Measurements from ENCODE around the gene GRIK3. TPM values are rescaled to one million over a fixed set of nuclear protein-coding genes. Genes with fewer than 3 reads are reported as not detected.

Gene GRIK3
- total RNA-seq, 3 donors from 2014 or later (not counting 1 experiment from before 2014, with no cell fraction given): not detected

DNA sequence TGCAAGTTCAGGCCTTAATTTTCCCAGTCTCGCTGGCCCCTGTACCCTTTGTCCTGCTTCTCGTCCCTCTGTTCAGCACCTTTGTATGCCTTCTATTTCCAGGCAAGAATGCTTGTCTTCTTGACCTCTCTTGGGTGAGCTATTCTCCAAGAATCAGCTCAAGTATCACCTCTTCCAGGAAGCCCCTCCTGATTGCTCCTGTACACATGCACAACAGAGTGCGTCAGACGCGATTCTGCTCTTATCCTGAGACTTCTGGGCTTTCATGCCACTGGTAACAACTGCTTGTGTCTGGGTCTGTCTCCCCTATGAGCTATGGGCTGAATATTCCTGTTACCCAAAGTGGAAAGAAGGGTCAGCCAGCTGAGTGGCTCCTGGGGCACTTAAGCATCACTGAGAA, 170.8 kb downstream of the GRIK3 start:
- H3K9me3 ChIP-seq (ENCODE audit: control insufficient read depth, insufficient read depth, low read length): no peaks in the 10 kb centered on the region
- ATAC-seq (no peak), DNase-seq (no peak)
- TF ChIP-seq, protein P1, sequence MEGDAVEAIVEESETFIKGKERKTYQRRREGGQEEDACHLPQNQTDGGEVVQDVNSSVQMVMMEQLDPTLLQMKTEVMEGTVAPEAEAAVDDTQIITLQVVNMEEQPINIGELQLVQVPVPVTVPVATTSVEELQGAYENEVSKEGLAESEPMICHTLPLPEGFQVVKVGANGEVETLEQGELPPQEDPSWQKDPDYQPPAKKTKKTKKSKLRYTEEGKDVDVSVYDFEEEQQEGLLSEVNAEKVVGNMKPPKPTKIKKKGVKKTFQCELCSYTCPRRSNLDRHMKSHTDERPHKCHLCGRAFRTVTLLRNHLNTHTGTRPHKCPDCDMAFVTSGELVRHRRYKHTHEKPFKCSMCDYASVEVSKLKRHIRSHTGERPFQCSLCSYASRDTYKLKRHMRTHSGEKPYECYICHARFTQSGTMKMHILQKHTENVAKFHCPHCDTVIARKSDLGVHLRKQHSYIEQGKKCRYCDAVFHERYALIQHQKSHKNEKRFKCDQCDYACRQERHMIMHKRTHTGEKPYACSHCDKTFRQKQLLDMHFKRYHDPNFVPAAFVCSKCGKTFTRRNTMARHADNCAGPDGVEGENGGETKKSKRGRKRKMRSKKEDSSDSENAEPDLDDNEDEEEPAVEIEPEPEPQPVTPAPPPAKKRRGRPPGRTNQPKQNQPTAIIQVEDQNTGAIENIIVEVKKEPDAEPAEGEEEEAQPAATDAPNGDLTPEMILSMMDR (IDR thresholded peaks at IDR 0.05): no peak
- Mint-ChIP-seq H3K9me3 (no peaks in the 10 kb centered on the region), H3K27ac (no peak overlapping the region), H3K27me3 (ENCODE audit: low read depth in 2 of 2) (peaks cover 0 to 5% of the 10 kb centered on the region in 2 donors), H3K4me3 (no peak overlapping the region), H3K4me1 (no peaks in the 10 kb centered on the region), H3K36me3 (no peaks in the 10 kb centered on the region)
- 90% methylated on average over 5 of the region's 5 CpGs for WGBS (ENCODE audit: insufficient coverage)
- no peak overlapping the region for H3K27ac ChIP-seq (ENCODE audit: low read length)
- intact Hi-C loops (cut with micrococcal nuclease): no loop called here
- H3K36me3 ChIP-seq (ENCODE audit: control insufficient read depth, insufficient read depth, low read length): no peaks in the 10 kb centered on the region
- H3K4me1 ChIP-seq (ENCODE audit: control insufficient read depth, insufficient read depth, low read length): no peaks in the 10 kb centered on the region
- no peak overlapping the region for H3K4me3 ChIP-seq (ENCODE audit: low read length)
- no peaks in the 10 kb centered on the region for H3K27me3 ChIP-seq (ENCODE audit: control insufficient read depth, insufficient read depth, low read length)

- TF ChIP-seq, protein P1 (IDR thresholded peaks at IDR 0.05): no peak
- intact Hi-C loops (cut with micrococcal nuclease): no loop called here
- H3K27me3 Mint-ChIP-seq (ENCODE audit: low read depth in 2 of 2): peaks cover 0 to 5% of the 10 kb centered on the region in 2 donors
These were observed 171.3 kb downstream of the GRIK3 start for GRCh38 chr1:36863061-36863460.

GRCh38 chr1:36861375-36861774, 172.9 kb downstream of the GRIK3 start:
- no peaks in the 10 kb centered on the region for H3K4me1 ChIP-seq (ENCODE audit: control insufficient read depth, insufficient read depth, low read length)
- Mint-ChIP-seq H3K4me3 (no peak overlapping the region), H3K4me1 (no peaks in the 10 kb centered on the region), H3K27me3 (ENCODE audit: low read depth in 2 of 2) (peaks cover 0 to 8% of the 10 kb centered on the region in 2 donors), H3K27ac (no peak overlapping the region), H3K9me3 (no peaks in the 10 kb centered on the region), H3K36me3 (no peaks in the 10 kb centered on the region)
- TF ChIP-seq, protein P1 (IDR thresholded peaks at IDR 0.05): no peak
- H3K9me3 ChIP-seq (ENCODE audit: control insufficient read depth, insufficient read depth, low read length): no peaks in the 10 kb centered on the region
- DNase-seq (no peak), ATAC-seq (no peak)
- no peak overlapping the region for H3K27ac ChIP-seq (ENCODE audit: low read length)
- intact Hi-C loops (cut with micrococcal nuclease): no loop called here
- no peak overlapping the region for H3K4me3 ChIP-seq (ENCODE audit: low read length)
- H3K36me3 ChIP-seq (ENCODE audit: control insufficient read depth, insufficient read depth, low read length): no peaks in the 10 kb centered on the region
- no peaks in the 10 kb centered on the region for H3K27me3 ChIP-seq (ENCODE audit: control insufficient read depth, insufficient read depth, low read length)
- 90% methylated on average over 2 of the region's 2 CpGs for WGBS (ENCODE audit: insufficient coverage)

More at GRCh38 chr1:36863061-36863460, 171.3 kb downstream of the GRIK3 start:
- no peak overlapping the region for H3K27ac Mint-ChIP-seq
- Histone ChIP-seq H3K36me3 (ENCODE audit: control insufficient read depth, insufficient read depth, low read length) (no peaks in the 10 kb centered on the region), H3K4me1 (ENCODE audit: control insufficient read depth, insufficient read depth, low read length) (no peaks in the 10 kb centered on the region), H3K9me3 (ENCODE audit: control insufficient read depth, insufficient read depth, low read length) (no peaks in the 10 kb centered on the region), H3K27me3 (ENCODE audit: control insufficient read depth, insufficient read depth, low read length) (no peaks in the 10 kb centered on the region), H3K27ac (ENCODE audit: low read length) (no peak overlapping the region), H3K4me3 (ENCODE audit: low read length) (no peak overlapping the region)
- no peaks in the 10 kb centered on the region for H3K9me3 Mint-ChIP-seq
- H3K4me3 Mint-ChIP-seq: no peak overlapping the region
- ATAC-seq (no peak), DNase-seq (no peak)
- H3K36me3 Mint-ChIP-seq: no peaks in the 10 kb centered on the region
- 41% methylated on average over 3 of the region's 3 CpGs for WGBS (ENCODE audit: insufficient coverage)
- no peaks in the 10 kb centered on the region for H3K4me1 Mint-ChIP-seq

GRCh38 chr1:36859926-36860325, 174.4 kb downstream of the GRIK3 start:
- no peak for ATAC-seq
- no peak overlapping the region for H3K4me3 Mint-ChIP-seq

More at GRCh38 chr1:36859926-36860325, 174.4 kb downstream of the GRIK3 start:
- H3K27me3 Mint-ChIP-seq (ENCODE audit: low read depth in 2 of 2): peaks cover 0 to 8% of the 10 kb centered on the region in 2 donors
- WGBS (ENCODE audit: insufficient coverage): 80% methylated on average over 10 of the region's 10 CpGs
- Histone ChIP-seq H3K27me3 (ENCODE audit: control insufficient read depth, insufficient read depth, low read length) (no peaks in the 10 kb centered on the region), H3K27ac (ENCODE audit: low read length) (no peak overlapping the region), H3K4me3 (ENCODE audit: low read length) (no peak overlapping the region), H3K36me3 (ENCODE audit: control insufficient read depth, insufficient read depth, low read length) (no peaks in the 10 kb centered on the region), H3K4me1 (ENCODE audit: control insufficient read depth, insufficient read depth, low read length) (no peaks in the 10 kb centered on the region), H3K9me3 (ENCODE audit: control insufficient read depth, insufficient read depth, low read length) (no peaks in the 10 kb centered on the region)
- no peak for DNase-seq
- H3K27ac Mint-ChIP-seq: no peak overlapping the region
- TF ChIP-seq, protein P1 (IDR thresholded peaks at IDR 0.05): no peak
- H3K36me3 Mint-ChIP-seq: no peaks in the 10 kb centered on the region
- intact Hi-C loops (cut with micrococcal nuclease): no loop called here
- no peaks in the 10 kb centered on the region for H3K9me3 Mint-ChIP-seq
- no peaks in the 10 kb centered on the region for H3K4me1 Mint-ChIP-seq
